GM12873 (cell line): ENCODE results near the gene PRKD1.

ENCODE experiments used
- TF ChIP-seq, protein P1 (sequence below): IDR thresholded peaks from 2 replicates; pipeline ENCODE4 v1.5.1; 2012; ENCODE audit warnings: low read depth, mild to moderate bottlenecking, moderate library complexity, low read length, control low read depth; ENCODE audit not compliant: insufficient read depth; ENCODE audit errors: missing control alignments

Gene PRKD1

DNA sequence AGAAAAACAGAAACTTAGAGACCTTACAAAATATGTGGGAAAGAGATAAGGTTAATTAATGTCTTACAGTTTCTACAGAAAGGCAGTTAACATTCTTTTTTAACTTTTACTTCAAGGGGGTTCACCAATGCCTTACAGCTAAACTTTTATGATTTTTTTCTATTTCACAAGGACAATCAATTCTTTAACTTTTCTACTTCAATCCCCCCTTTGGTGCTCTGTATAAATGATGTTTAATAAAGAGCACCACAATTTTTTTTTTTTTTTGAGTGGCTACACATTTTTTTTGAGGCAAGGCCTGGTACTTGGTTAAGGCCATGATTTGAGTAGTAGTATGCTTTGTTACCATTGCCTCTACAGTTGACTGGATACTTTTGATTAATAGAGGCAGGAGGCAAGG, 279.6 kb downstream of the PRKD1 start:
- TF ChIP-seq, protein P1, sequence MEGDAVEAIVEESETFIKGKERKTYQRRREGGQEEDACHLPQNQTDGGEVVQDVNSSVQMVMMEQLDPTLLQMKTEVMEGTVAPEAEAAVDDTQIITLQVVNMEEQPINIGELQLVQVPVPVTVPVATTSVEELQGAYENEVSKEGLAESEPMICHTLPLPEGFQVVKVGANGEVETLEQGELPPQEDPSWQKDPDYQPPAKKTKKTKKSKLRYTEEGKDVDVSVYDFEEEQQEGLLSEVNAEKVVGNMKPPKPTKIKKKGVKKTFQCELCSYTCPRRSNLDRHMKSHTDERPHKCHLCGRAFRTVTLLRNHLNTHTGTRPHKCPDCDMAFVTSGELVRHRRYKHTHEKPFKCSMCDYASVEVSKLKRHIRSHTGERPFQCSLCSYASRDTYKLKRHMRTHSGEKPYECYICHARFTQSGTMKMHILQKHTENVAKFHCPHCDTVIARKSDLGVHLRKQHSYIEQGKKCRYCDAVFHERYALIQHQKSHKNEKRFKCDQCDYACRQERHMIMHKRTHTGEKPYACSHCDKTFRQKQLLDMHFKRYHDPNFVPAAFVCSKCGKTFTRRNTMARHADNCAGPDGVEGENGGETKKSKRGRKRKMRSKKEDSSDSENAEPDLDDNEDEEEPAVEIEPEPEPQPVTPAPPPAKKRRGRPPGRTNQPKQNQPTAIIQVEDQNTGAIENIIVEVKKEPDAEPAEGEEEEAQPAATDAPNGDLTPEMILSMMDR, result no peak

- TF ChIP-seq, protein P1, result no peak
Observed at GRCh38 chr14:29645117-29645516, 282.5 kb downstream of the PRKD1 start.

DNA sequence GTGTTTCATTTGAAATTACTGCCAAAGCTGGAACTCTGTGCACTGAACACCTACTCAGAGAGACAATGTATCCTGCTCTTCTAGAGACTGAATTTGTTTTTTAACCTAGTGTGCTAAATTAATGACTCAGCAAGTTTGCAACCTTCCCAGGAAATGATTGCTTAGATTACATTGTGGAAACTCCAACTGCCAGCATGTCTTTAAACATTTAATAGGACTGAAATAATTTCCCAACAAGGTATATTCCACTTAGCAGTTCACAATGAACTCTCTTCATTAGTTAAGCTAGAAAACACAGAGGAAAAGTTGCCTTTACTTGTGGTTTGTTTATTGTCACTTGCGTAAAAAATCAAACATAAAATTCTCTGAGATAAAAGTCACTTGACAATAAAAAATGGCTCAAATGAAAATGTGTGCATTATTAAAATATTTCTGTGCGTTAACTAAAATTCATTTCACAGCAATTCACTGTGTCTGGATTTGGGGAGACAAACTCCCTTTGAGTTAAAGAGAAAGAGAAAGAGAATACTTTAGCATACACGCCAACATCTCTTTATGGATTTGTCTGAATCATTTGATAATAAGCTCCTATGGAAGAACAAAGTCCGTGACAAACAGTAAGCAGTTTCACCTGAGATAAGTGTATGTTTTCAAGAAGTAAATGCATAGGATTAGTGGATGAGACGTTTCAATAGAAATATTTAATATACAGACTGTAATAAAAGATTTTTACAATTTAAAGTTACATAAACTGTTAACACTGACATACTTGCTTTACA, 284.0 kb downstream of the PRKD1 start:
- TF ChIP-seq, protein P1, result no peak

- TF ChIP-seq, protein P1, result no peak
Observed at GRCh38 chr14:29637411-29637810, 290.2 kb downstream of the PRKD1 start.

GRCh38 chr14:29636870-29637269, 290.8 kb downstream of the PRKD1 start:
- TF ChIP-seq, protein P1, result no peak

DNA sequence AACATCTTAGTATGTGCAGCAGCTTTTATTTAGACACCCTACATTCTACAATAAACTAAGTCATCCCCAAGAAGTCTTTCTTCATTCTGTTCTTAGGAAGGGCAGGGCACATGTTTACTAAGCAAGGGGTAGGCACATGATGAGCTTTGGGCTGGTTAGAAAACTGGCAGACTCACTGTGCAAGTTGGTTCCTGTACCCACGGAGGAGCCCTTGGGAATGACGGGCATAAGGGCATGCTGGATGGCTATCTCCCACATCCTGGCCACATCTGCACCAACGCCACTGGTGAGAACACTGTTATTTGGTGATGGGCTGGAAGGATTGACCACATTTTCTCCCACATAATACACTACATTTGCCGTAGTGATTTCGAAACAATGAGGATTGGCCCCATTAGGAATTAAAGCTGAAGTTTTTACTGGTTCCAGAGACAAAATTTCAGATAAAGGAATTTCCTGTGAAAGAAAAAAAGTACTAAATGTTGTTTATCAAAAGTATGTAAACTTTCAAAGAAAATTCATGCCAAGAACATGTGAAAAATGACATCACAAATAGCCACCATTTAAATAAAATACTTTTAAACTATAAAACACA, 297.0 kb downstream of the PRKD1 start:
- TF ChIP-seq, protein P1, result no peak

DNA sequence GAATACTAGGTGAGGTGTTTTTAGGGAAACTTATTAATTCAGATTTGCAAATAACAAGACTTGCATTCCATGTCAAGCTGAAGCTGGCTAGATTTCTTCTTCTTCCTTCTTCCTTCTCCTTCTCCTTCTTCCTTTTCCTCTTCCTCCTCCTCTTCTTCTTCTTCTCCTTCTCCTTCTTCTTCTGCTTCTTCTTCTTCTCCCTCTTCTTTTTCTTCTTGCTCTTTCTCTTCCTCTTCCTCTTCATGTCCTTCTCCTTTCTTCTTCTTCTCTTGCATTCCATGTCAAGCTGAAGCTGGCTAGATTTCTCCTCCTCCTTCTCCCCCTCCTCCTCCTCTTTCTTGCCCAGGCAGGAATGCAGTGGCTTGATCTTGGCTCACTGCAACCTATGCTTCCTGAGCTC, 297.8 kb downstream of the PRKD1 start:
- TF ChIP-seq, protein P1, result no peak
